Liver (tissue), 9 donors: Measurements from ENCODE around the gene MS4A2. TPM values are rescaled to one million over a fixed set of nuclear protein-coding genes. Genes with fewer than 3 reads are reported as not detected.

Experiments used
- DNase-seq: peaks from one replicate; pipeline ENCODE4 v3.0.0-alpha.2; 2017; ENCODE audit warnings: low spot score
- H3K27ac ChIP-seq, 2 donors: one replicate each; pipeline ENCODE4 v1.7.0; 2013; ENCODE audit warnings: inconsistent platforms in 2 of 2, low read length in 2 of 2, control low read depth in 1 of 2, low read depth in 1 of 2, mild to moderate bottlenecking in 1 of 2
- H3K27me3 ChIP-seq, 4 donors: one replicate each; pipeline versions ENCODE4 v1.6.1 to v1.7.0; 2013; ENCODE audit warnings: low read length in 3 of 4, inconsistent platforms in 1 of 4, mild to moderate bottlenecking in 1 of 4, moderate library complexity in 1 of 4; ENCODE audit not compliant: control insufficient read depth in 4 of 4, insufficient read depth in 4 of 4
- H3K36me3 ChIP-seq, 4 donors: one replicate each; pipeline versions ENCODE4 v1.6.1 to v1.7.0; 2013; ENCODE audit warnings: low read length in 3 of 4, mild to moderate bottlenecking in 3 of 4, low read depth in 1 of 4, moderate library complexity in 1 of 4; ENCODE audit not compliant: control insufficient read depth in 4 of 4, insufficient read depth in 3 of 4
- H3K4me1 ChIP-seq, 4 donors: one replicate each; pipeline versions ENCODE4 v1.6.1 to v1.7.0; 2013; ENCODE audit warnings: low read length in 3 of 4, mild to moderate bottlenecking in 3 of 4, moderate library complexity in 1 of 4; ENCODE audit not compliant: control insufficient read depth in 4 of 4, insufficient read depth in 4 of 4
- H3K4me3 ChIP-seq, 3 donors: one replicate each; pipeline versions ENCODE4 v1.6.1 to v1.7.0; 2013; ENCODE audit warnings: low read length in 3 of 3, control low read depth in 1 of 3, low read depth in 1 of 3, mild to moderate bottlenecking in 1 of 3
- H3K9ac ChIP-seq, 2 donors: one replicate each; pipeline ENCODE4 v1.7.0; 2013; ENCODE audit warnings: low read length in 2 of 2, mild to moderate bottlenecking in 2 of 2, moderate library complexity in 2 of 2, control low read depth in 1 of 2, low read depth in 1 of 2
- H3K9me3 ChIP-seq, 4 donors: one replicate each; pipeline versions ENCODE4 v1.6.1 to v1.7.0; 2013; ENCODE audit warnings: low read length in 3 of 4; ENCODE audit not compliant: control insufficient read depth in 4 of 4
- ATF3 ChIP-seq: IDR thresholded peaks from 2 replicates; pipeline ENCODE4 v1.6.1; 2016; ENCODE audit warnings: antibody characterized with exemption
- CTCF ChIP-seq: fragments of 150-350 bp; IDR thresholded peaks from 2 replicates; pipeline ENCODE4 v1.5.1; 2017; ENCODE audit warnings: improper control_type of control experiment, low read depth, low read length; ENCODE audit not compliant: missing input control
- EGR1 ChIP-seq, 2 donors: IDR thresholded peaks; 2 replicates each; pipeline ENCODE4 v1.6.1; 2016 to 2018; ENCODE audit warnings: antibody characterized with exemption in 2 of 2, low read depth in 2 of 2
- GABPA ChIP-seq, 2 donors: IDR thresholded peaks in 1 of 2; conservative IDR thresholded peaks in 1 of 2; 2 replicates each; pipeline ENCODE4 v1.6.1; 2016; ENCODE audit warnings: antibody characterized with exemption in 2 of 2, mild to moderate bottlenecking in 1 of 2, moderate library complexity in 1 of 2
- HNF4A ChIP-seq, 2 donors: conservative IDR thresholded peaks; 2 replicates each; pipeline ENCODE4 v1.6.1; 2016; ENCODE audit warnings: antibody characterized with exemption in 2 of 2, mild to moderate bottlenecking in 2 of 2
- HNF4G ChIP-seq: IDR thresholded peaks from 2 replicates; pipeline ENCODE4 v1.6.1; 2016; ENCODE audit warnings: antibody characterized with exemption
- MAX ChIP-seq: IDR thresholded peaks from 2 replicates; pipeline ENCODE4 v1.6.1; 2016; ENCODE audit warnings: antibody characterized with exemption
- NR2F2 ChIP-seq: IDR thresholded peaks from 2 replicates; pipeline ENCODE4 v1.6.1; 2016; ENCODE audit warnings: antibody characterized with exemption
- RAD21 ChIP-seq, 2 donors: IDR thresholded peaks; 2 replicates each; pipeline ENCODE4 v1.6.1; 2016; ENCODE audit warnings: antibody characterized with exemption in 2 of 2, mild to moderate bottlenecking in 2 of 2
- REST ChIP-seq: IDR thresholded peaks from 2 replicates; pipeline ENCODE4 v1.6.1; 2016; ENCODE audit warnings: antibody characterized with exemption, mild to moderate bottlenecking
- RXRA ChIP-seq, 2 donors: IDR thresholded peaks; 2 replicates each; pipeline ENCODE4 v1.6.1; 2017 to 2018; ENCODE audit warnings: antibody characterized with exemption in 2 of 2, mild to moderate bottlenecking in 1 of 2
- TAF1 ChIP-seq: conservative IDR thresholded peaks from 2 replicates; pipeline ENCODE4 v1.6.1; 2016; ENCODE audit warnings: antibody characterized with exemption, mild to moderate bottlenecking
- ZBTB33 ChIP-seq: IDR thresholded peaks from 2 replicates; pipeline ENCODE4 v1.6.1; 2016; ENCODE audit warnings: antibody characterized with exemption
- WGBS: extraction: QIAGEN DNeasy Blood & Tissue Kit; methylation state at CpG from one replicate; pipeline ENCODE4 v1.1.7; 2013; 5-methylcytosine and 5-hydroxymethylcytosine counted together
- polyA plus RNA-seq, 2 donors: library from polyadenylated mRNA; stranded (reverse) in 1 of 2; unstranded in 1 of 2; fragments of 200-250 nt in 1 of 2; fragments of >200 nt in 1 of 2; fragmentation: Nextera tagmentation in 1 of 2; extraction: Ambion mirVana in 1 of 2; gene quantifications; one replicate each; pipeline versions ENCODE4 v1.2.1 to v1.2.3, GENCODE V29; 2013 to 2015
- total RNA-seq, 2 donors: library from RNA; depleted of rRNA; stranded (reverse); fragments of >200 nt; gene quantifications; one replicate each; pipeline ENCODE4 v1.2.3, GENCODE V29; 2014
- donor health status: healthy.
- donor health status: healthy.
- donor health status: healthy.
- donor health status: healthy.
- donor health status: healthy.

The MS4A2 gene
- total and polyA plus RNA-seq, 4 donors = 0.08 to 0.37 (median 0.32) TPM; not detected in 1

- Histone ChIP-seq H3K36me3 (no peaks in the 10 kb centered on the region), H3K4me3 (no peak overlapping the region), H3K27ac (no peak overlapping the region), H3K4me1 (no peaks in the 10 kb centered on the region), H3K27me3 (no peaks in the 10 kb centered on the region), H3K9ac (no peak overlapping the region), H3K9me3 (no peaks in the 10 kb centered on the region)
- TF ChIP-seq CTCF (no peak), NR2F2 (no peak), RXRA (IDR thresholded peaks at IDR 0.05) (no peak)
- DNase-seq = no peak
These were observed 28.7 kb downstream of the MS4A2 start for GRCh38 chr11:60116996-60117790.

GRCh38 chr11:60118338-60118737 is 29.9 kb downstream of the MS4A2 start:
- WGBS = 49% methylated on average over 2 of the region's 2 CpGs
- no peak overlapping the region for H3K4me3 ChIP-seq
- H3K27ac ChIP-seq = no peak overlapping the region
- DNase-seq = no peak
- no peaks in the 10 kb centered on the region for H3K27me3 ChIP-seq
- H3K4me1 ChIP-seq = no peaks in the 10 kb centered on the region
- no peaks in the 10 kb centered on the region for H3K9me3 ChIP-seq
- TF ChIP-seq RAD21 (IDR thresholded peaks at IDR 0.05) (no peak), TAF1 (no peak), MAX (no peak), ATF3 (no peak), NR2F2 (no peak), HNF4A (conservative IDR thresholded peaks at IDR 0.05) (no peak), GABPA (IDR thresholded peaks at IDR 0.05 in 1 of 2, conservative IDR thresholded peaks at IDR 0.05 in 1 of 2) (no peak), CTCF (no peak)
- H3K9ac ChIP-seq = no peak overlapping the region
- no peaks in the 10 kb centered on the region for H3K36me3 ChIP-seq

- H3K4me1 ChIP-seq = no peaks in the 10 kb centered on the region
- H3K36me3 ChIP-seq = no peaks in the 10 kb centered on the region
- H3K9me3 ChIP-seq = no peaks in the 10 kb centered on the region
- no peak overlapping the region for H3K9ac ChIP-seq
- no peaks in the 10 kb centered on the region for H3K27me3 ChIP-seq
- TF ChIP-seq EGR1 (IDR thresholded peaks at IDR 0.05; ENCODE audit: low read depth in 2 of 2) = no peak
- TF ChIP-seq RXRA (IDR thresholded peaks at IDR 0.05) = no peak
- TF ChIP-seq ZBTB33 = no peak
- TF ChIP-seq REST = no peak
- TF ChIP-seq HNF4G = no peak
- TF ChIP-seq HNF4A (conservative IDR thresholded peaks at IDR 0.05) = no peak
- H3K4me3 ChIP-seq = no peak overlapping the region
- H3K27ac ChIP-seq = no peak overlapping the region
- 79% methylated on average over 2 of the region's 2 CpGs for WGBS
- DNase-seq = no peak
These were observed 31.2 kb downstream of the MS4A2 start for GRCh38 chr11:60119710-60120109.
